Breast epithelium (tissue), 3 donors: ENCODE results near the gene LILRB2.

Experiments used
- CTCF ChIP-seq, 3 donors: fragments of 450-650 bp; IDR thresholded peaks; one replicate each; pipeline ENCODE4 v1.5.1; 2016 to 2017; ENCODE audit warnings: antibody characterized with exemption in 3 of 3, mild to moderate bottlenecking in 3 of 3, moderate library complexity in 3 of 3
- POLR2A ChIP-seq: fragments of 450-650 bp; IDR thresholded peaks from one replicate; pipeline ENCODE4 v1.6.1; 2016; ENCODE audit warnings: antibody characterized with exemption, mild to moderate bottlenecking, moderate library complexity
- POLR2AphosphoS5 ChIP-seq, 3 donors: sonication (generic); formaldehyde crosslinking; IDR thresholded peaks; one replicate each; pipeline ENCODE4 v1.6.1; 2017; ENCODE audit warnings: antibody characterized with exemption in 3 of 3

DNA sequence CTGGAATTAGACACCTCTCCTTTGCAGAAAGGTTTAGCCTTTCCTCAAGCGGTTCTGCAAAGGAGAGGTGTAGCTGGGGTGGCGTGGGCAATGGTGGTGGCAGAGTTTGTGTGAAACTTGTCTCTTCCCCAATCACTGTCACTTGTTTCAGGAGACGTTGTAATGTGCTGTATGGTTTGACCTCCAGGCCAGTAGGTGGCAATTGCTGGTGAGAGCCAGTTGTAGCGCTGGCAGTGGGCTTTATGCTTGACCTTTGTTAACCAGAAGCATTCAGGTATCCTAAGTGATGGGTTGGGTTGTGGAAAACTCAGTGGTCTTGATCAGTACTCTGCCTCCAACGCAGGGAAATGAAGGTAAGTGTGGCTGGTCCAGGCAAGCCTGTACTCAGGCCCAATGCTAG lies 44.7 kb upstream of the LILRB2 start:
- TF ChIP-seq CTCF (IDR thresholded peaks at IDR 0.05) (no peak), POLR2A (no peak), POLR2AphosphoS5 (IDR thresholded peaks at IDR 0.05) (no peak)
